ENCODE data around the gene ADM5.

ADM5 gene

DNA sequence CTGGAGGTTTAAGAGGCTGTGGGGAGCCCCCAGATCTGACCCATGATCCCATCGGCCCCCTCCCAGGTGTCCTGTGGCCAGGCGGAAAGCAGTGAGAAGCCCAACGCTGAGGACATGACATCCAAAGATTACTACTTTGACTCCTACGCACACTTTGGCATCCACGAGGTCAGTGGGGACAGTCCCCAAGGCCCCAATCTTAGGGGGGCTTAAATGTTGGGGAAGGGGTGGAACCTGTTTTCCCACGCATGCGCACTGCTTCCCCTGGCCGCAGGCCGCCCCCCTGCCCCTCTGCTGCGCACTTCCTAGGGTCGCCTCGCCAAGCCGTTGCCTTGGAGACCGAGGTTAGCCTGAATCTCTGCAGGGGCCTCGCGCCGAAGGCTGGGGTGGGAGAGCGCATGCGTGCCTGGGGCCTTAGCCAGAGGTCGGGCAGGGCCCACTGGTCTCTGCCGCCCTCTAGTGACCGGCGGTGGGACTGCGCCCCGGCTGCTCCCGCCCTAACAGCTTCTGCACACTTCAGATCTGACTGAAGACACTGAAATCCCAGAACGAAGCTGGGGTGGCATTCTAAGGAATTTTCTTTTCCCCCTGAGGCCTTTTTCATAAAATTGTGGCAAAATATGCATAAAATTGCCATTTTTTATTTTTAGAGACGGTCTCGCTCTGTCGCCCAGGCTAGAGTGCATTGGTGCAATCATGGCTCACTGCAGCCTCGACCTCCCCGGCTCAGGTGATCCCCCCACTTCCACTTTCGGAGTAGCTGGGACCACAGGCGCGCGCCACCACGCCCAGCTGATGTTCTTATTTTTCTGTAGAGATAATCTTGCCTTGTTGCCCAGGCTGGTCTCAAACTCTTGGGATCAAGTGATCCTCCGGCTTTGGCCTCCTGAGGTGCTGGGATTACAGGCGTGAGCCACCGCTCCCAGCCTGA lies 8.7 kb upstream of the ADM5 start:
- DNase-seq, result peak; percentile 65

DNA sequence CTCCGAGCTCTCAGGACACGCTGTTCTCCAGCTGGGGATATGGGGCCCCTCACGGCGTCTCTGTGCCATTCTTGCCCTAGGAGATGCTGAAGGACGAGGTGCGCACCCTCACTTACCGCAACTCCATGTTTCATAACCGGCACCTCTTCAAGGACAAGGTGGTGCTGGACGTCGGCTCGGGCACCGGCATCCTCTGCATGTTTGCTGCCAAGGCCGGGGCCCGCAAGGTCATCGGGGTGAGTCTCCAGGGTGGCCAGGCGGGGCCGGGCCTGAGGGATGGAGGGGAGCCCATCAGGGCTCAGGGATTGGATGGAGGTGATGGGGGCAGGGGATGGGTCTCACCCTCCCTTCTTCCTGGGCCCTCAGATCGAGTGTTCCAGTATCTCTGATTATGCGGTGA lies 7.6 kb upstream of the ADM5 start:
- DNase-seq, result no peak

DNA sequence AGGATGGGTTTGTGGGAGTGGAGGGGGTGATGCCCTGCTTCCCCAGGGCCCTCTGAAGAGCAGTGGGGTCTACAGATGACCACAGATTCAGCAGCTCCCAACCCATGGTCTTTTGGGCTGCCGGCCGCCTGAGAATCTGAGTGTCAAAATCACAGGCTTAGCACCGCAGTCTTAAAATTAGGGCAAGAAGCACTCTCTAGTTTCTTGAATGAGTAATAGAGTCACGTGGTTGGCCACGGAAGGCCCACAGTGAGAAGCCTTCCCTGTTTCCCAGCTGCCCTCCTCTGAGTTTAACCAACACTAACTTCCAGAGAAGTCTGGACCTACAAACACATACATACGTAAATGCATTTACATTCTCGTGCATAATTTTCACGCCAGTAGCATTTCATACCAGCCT lies 7.1 kb upstream of the ADM5 start:
- no peak for DNase-seq

DNA sequence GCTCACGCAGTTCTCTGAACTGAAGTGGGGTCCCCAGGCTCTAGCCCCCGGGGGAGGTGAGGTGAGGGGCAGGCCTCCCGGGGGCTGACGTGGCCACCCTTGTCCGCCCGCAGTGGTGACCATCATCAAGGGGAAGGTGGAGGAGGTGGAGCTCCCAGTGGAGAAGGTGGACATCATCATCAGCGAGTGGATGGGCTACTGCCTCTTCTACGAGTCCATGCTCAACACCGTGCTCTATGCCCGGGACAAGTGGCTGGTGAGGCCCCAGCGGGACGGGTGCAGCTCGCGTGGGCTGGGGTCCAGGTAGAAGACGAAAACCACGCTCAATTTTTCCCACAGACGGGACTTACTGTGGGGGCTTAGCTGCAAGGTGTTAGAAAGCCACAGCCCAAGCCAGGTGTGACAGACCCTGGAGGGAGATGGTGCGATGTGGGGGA lies 5.6 kb upstream of the ADM5 start:
- DNase-seq, result no peak

DNA sequence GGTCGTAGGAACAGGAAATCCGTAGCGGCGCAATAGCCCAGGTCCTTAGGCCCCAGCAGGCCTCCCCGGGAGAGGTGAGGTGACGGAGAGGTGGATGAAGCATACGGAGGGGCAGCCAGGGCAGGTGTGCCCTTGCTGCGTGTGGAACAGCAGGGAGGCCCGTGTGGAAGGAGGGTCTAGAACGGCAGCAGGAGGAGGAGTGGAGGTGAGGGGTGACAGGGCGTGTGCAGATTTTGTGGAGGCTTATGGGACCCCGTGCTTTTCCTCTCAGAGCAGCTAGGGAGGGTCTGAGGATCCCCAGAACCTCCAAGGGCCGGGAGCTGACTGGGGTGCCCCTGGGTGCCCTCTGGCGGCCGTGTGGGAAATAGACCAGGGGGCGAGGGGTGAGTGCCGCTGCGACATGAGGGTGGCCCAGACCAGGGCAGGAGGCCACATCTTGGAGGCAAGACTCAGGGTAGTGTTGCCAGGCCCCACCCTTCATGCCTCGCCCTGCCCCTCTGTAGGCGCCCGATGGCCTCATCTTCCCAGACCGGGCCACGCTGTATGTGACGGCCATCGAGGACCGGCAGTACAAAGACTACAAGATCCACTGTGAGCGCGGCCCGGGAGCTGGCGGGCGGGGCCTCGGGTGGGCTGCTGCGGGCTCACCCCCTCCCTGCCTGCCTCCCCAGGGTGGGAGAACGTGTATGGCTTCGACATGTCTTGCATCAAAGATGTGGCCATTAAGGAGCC lies 5.0 kb upstream of the ADM5 start:
- no peak for DNase-seq

DNA sequence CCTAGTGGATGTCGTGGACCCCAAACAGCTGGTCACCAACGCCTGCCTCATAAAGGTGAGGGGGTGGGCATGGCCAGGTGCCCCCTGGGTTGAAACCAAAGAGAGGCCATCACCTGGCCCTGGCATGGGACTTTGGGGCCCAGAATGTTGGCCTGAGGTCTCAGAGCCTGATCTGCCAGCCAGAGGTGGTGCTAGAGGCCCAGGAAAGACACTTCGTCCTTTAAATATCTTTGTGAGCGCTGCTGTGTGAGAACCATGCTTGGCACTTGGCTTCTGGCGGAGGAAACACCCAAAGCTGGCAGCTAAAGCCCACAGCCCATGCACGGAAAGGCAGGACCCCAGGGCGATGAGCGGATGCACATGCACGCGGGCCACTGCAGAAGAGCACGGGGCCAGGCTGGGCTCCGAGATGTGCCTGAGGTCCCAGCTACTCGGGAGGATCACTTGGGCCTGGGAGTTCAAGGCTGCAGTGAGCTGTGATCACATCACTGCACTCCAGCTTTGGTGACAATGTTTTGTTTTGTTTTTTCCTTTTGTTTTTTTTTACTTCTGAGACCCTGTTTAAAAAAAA lies 4.3 kb upstream of the ADM5 start:
- no peak for DNase-seq

DNA sequence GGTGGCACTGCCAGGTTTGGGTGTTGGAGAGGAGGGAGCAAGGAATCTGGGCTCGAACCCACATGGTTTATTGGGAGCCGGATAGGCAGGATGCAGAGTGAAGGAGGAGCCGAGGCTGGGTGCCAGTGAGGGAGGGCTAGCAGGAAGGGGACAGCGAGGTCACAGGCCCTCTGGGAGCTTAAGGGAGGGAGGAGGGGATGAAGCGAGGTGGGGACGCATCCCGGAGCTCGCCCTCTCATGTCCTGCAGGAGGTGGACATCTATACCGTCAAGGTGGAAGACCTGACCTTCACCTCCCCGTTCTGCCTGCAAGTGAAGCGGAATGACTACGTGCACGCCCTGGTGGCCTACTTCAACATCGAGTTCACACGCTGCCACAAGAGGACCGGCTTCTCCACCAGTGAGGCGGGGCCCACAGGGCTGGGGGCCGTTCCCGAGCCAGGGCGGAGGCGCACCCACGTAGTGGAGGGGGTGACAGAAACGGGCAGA lies 3.5 kb upstream of the ADM5 start:
- DNase-seq, result no peak

DNA sequence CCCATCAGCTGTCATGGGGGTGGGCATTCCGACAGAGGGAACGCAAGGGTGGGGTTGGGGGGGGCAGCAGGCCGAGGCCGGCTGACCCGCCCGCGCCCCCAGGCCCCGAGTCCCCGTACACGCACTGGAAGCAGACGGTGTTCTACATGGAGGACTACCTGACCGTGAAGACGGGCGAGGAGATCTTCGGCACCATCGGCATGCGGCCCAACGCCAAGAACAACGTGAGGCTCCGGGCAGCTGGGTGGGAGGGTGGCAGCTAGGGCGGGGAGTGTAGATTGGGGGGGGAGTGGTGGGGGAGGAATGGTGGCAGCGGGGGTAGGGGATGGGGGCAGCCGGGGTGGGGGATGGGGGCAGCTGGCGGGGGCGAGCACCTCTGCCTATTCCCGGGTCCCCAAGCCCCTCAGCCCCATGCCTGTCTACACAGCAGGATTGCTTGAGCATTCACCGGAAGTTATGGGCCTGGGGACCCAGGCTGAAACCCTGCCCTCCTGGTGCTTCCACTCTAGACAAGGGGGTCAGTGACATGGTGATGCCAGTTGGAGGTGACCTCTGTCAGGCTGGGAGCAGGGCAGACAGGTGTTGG lies 2.8 kb upstream of the ADM5 start:
- no peak for DNase-seq

DNA sequence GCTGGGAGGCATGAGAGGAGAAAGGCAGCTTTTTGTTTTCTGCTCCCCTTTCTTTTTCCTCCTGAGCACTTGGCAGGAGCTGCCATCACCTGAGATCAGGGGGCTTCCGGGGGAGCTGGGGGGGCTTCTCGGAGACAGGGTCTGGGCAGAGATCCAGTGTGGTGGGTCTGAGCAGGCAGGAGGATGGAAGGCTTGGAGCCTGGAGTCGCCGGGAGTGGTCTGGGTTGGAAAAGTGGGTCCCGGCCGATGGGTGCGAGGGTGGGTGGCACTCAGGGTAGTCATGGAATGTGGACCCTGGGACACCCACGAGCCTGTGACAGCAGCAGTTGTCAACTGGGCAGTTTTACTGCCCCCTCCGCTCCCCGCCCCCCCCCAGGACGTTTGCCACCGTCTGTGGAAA lies 2.2 kb upstream of the ADM5 start:
- no peak for DNase-seq

DNA sequence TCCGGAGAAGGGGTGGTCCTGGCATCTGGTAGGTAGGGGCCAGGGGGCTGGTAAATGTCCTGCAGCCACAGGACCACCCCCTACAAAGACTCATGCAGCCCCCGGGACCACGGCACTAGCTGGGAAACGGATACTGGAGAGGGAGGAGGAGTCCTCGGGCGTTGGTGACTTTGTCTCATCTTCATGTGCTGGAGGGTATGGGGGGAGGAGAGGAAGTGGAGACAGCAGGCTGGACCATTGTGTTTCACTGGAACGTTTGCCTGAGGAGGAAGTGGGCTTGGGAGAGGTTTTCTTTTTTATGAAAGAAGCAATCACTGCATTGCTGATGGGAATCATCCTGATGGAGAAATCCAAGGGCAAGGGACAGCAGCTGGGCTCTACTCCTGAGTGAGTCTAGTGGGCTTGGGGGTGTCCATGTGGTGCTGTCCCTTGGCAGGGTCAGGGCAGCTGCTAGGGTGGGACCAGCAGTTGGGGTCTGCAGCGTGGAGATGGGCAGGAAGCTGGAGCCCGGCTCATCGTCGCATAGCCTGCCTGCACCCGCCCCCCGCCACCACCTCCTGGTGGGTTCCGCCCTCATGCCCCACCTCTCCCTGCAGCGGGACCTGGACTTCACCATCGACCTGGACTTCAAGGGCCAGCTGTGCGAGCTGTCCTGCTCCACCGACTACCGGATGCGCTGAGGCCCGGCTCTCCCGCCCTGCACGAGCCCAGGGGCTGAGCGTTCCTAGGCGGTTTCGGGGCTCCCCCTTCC lies 1.7 kb upstream of the ADM5 start:
- no peak for DNase-seq

DNA sequence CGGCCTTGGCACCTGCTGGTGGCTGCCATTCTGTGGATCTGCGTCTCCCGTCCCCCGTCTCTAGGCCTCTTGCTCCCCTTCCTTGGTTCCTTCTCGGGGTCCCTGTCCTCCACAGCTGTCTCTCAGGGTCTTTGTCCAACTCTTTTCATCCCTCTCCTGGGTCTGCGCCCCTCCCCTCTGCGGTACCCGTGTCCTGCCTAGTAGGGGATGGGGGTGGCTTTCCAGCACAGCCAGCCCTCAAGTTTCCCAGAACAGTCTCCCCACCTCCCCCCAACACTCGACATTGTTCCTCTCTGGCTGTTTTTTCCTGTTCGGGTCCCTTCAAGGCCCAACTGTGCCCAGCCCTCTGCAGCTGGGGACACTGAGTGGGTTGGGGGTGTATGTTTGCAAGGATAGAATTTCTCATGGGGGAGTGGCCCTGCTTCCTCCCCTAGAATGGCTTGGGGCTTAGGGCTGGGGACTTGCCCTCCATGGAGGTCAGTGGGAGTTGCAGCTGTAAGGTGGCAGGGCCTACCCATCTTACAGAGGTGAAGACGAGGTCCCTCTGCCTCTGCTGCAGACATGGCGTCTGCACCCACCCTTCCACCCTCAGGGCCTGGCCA lies 762 bp upstream of the ADM5 start:
- no peak for DNase-seq

DNA sequence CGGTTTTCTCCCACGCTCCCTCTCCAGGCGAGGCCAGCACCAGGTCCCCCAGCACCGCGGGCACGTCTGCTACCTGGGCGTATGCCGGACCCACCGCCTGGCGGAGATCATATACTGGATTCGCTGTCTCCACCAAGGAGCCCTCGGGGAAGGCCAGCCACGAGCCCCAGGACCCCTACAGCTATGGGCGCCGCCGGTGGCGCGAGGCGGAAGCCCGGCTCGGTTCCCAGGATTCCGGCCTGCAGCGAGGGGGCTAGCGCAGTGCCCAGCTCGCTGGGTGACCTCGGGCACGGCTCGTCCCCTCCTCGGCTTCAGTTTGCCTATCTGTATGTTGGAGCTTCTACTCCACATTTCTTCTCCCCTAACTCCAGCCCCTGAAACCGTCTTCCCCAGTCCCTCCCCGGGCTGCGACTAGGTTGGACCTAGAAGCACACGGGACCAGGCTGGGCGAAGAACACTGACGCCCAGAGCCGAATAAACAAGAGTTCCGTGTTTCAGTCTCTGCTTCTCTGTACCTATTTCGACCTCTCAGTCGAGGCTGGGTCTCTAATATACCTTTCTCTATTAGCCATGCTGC lies 773 bp downstream of the ADM5 start:
- no peak for DNase-seq

DNA sequence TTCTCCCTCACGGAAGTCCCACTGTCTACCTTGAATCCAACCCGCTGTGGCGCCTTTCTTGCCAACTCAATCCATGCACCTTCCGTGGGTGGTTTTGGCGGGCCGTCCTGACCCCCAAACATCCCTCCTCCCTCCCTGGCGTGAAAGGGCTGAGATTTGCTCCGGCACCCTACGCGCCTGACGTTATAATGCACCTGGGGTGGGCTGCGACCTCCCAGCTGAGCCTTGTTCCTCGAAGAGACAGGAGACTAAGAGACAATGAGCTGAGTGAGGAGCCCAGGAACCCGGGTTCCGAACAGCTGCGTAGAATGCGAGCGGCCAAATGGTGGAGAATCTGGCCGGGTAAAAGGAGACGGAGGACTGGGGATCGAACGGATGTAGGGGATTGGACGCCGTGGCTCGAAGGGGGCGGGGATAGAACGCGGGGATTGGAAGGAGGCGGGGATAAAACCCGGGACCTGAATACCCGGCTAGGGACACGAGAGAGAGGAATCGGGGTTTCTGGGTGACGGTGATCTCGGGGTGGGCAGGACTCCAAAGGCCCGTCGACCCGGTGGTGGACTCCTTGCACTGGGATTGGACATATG lies 1.4 kb downstream of the ADM5 start, which contains the start of gene CPT1C:
Gene CPT1C, plus strand, starts transcription at position 461 of the 587 bp plus-strand sequence. CDS start 1,137 bp downstream, outside the sequence.
- peak; percentile 79 for DNase-seq

DNA sequence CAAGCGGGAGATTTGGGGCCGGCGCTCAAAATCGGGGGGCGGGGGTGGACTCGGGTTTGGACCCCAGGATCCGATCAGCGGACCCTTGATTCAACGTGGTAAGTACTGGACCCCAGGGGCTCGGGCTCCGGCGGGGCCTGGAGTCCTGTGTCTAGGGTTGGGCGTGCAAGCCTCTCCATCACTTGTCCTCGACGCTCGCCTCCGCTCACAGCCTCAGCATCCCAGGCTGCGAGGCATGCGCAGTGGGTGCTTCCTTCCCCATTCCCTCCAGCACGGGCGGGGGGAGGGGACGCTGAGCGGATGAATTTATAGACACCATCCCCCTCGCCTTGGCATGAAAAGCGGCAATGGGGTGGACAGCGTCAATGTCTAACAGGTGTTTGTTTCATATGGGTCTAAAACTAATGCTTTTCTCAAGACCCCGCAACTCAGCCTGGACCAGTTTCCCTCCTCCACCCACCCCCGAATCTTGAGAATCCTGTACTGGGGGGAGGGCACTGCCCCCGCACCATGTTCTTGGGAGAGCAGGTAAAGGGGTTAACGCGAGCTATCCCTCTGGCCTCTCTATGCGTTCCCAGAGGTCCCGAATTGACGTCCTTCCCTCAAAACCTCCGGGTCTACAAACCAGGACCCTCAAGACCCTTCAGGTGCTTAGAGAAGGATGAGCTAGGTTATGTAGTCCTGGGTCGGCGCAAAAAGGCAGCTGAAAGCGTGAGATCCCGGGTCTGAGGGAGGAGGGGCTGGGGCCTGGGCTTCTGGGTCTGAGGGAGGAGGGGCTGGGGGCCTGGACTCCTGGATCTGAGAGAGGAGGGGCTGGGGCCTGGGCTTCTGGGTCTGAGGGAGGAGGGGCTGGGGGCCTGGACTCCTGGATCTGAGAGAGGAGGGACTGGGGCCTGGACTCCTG lies 2.1 kb downstream of the ADM5 start:
- no peak for DNase-seq

DNA sequence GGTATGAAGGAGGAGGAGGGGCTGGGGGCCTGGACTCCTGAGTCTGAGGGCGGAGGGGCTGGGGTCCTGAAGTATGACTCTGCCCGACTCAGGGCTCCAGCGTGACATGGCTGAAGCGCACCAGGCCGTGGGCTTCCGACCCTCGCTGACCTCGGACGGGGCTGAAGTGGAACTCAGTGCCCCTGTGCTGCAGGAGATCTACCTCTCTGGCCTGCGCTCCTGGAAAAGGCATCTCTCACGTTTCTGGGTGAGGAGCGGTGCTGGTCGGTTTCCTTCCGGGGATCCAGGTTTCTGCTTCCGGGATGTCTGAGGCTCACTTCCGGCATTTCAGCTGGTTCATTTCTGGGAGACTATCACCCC lies 2.7 kb downstream of the ADM5 start:
- DNase-seq, result no peak

DNA sequence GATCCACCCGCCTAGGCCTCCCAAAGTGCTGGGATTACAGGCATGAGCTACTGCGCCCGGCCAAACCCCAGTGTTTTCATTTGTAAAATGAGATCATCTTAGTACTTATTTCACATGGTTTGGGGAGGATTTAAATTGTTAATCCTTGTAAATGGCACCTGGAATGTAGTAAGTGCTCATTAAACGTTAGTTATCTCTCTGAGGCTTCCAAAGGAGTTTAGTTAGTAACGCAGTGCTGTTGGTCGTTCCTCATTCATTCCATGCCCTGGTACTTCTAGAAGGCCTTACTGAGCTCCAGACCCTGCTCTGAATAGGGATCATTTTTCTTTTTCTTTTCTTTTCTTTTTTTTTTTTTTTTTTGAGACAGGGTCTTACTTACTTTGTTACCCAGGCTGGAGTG lies 6.7 kb downstream of the ADM5 start:
- DNase-seq, result no peak

DNA sequence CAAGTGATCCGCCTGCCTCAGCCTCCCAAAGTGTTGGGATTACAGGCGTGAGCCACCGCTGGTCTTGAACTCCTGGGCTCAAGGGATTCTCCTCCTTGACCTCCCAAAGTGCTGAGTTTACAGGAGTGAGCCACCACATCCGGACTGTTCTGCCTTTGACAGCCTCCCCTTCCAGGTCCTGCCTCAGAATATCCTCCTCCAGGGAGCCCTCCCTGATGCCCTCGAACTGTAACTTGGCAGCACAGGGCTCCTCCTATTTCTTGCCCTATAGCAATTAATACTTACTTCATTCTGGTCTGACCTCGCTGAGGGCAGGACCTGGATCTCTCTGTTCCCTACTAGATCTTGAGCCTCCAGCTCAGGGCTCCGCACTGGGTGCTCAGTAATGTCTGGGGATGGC lies 7.5 kb downstream of the ADM5 start:
- DNase-seq, result no peak

DNA sequence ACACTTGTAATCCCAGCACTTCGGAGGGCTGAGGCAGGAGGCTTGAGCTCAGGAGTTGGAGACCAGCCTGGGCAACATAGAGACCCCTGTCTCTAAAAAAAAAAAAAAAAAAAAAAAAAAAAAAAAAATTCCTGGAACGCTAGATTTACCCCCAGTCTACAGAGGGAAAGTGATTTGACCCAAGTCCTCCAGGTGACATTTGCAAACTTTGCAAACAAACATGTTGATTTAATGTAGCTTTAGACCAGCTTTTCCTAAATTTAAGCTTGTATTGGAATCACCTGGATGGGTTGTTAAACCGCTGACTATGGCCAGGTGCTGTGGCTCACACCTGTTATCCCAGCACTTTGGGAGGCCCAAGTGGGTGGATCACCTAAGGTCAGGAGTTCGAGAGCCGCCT lies 10.0 kb downstream of the ADM5 start:
- no peak for DNase-seq

DNA sequence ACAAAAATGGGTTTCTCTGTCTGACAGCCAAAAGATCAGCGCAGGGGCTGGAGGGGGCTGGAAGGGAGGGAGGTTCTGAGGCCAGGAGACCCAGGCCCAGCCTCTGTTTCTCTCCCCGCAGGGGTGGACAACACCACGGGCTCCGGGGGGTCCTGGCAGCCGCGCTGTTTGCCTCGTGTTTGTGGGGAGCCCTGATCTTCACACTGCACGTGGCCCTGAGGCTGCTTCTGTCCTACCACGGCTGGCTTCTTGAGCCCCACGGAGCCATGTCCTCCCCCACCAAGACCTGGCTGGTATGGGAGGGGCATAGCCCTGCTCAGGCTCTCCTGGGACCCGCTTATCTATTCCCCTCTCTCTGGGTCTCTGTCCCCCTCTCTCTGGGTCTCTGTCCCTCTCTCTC lies 11.2 kb downstream of the ADM5 start:
- DNase-seq, result no peak

DNA sequence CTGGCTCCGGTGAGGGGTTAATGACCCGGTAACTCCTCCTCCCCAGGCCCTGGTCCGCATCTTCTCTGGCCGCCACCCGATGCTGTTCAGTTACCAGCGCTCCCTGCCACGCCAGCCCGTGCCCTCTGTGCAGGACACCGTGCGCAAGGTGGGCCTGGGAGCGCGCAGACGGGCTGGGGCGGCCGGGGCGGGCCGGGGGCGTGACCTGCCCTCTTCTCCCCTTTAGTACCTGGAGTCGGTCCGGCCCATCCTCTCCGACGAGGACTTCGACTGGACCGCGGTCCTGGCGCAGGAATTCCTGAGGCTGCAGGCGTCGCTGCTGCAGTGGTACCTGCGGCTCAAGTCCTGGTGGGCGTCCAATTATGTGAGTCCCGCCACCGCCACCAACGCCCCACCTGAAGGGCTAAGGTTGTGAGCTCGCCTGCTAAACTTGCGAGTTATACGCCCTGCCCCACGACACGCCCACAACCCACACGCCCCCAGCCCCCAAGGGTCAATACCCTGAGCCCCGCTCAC lies 11.9 kb downstream of the ADM5 start:
- no peak for DNase-seq
